GM12865 (cell line): ENCODE results near the gene BAHD1.

Experiments used
- DNase-seq: peaks from one replicate; pipeline ENCODE4 v3.0.0; 2010; ENCODE audit warnings: low read depth
- H3K4me3 ChIP-seq: 2 replicates; pipeline ENCODE4 v1.5.1; 2011; ENCODE audit warnings: mild to moderate bottlenecking, low read depth, low read length, control low read depth
- CTCF ChIP-seq: IDR thresholded peaks from 2 replicates; pipeline ENCODE4 v1.5.1; 2011; ENCODE audit warnings: low read length, control low read depth, low read depth, inconsistent platforms; ENCODE audit not compliant: insufficient read depth; ENCODE audit errors: missing control alignments

The BAHD1 gene

DNA sequence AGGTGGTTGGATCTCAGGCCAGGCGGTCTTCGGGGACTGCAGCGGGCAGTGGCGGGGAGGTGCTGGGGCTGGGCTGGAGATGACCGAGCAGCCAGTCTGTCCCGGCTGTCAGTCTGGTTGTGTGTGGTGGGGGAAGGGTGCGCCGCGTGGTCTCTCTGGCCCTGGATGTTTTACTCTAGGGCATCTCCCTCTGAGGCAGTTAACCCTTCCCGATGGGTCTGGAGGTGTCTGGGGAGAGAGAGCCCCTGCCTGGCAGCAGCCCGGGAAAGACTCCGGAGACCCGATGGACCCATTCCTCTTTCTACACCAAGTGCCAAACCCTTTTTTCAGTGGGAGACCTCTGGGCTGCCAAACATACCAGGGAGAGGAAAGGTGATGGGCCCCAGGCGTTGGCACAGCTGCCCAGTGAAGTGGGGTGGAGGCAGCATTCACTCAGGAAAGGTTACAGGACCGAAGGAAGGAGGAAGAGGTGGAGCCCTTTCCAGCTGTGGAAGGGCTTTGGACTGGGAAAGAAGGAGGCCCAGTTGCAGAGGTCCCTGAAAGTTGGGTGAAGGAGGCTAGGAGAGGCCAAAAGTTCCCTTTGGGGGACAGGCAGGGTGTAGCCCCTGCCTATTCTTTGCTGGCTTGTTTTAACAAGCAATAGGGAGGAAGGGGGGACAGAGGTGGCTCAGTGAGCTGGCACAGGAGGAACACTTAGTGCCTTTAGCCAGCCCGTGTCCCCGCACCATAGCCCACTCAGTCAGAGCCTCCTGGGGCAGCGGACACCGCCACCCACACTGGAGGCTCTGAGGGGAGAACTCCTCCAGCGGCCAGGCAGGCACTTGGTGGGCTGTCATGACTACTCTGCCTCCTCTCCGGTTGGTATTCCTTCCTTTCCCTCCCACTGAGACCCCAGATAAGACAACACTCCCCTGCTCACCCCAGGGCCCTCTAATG lies 2.7 kb upstream of the BAHD1 start:
- no peak overlapping the region for H3K4me3 ChIP-seq
- TF ChIP-seq CTCF = no peak
- no peak for DNase-seq

GRCh38 chr15:40438712-40439111 lies 2.0 kb upstream of the BAHD1 start:
- no peak for TF ChIP-seq CTCF
- no peak for DNase-seq
- no peak overlapping the region for H3K4me3 ChIP-seq

DNA sequence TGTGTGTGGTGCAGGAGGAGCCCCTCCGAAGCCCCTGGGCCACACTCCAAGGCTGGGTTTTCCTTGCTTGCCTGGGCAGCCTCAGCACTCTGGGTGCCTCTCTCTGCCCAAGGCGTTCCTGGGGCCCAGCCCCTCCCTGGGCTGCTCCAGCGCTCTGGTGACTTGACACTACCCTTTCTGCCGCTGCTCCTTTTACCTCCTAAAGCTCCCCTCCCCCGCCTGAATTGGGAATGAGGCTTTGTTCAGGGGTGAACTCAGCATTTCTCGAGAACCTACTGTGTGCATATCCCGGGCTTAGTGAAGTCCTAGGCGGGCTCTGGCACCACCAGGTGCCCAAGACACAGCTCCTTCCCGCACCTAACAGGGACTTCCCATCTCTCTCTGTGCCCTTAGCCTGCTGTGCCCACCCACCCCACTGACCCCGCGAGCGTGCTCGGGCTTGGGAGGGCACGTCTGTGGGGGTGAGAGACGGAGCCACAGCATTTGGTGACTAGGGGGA lies 1.2 kb upstream of the BAHD1 start:
- no peak for DNase-seq
- no peak for TF ChIP-seq CTCF
- peak overlapping the region; percentile 72 for H3K4me3 ChIP-seq

DNA sequence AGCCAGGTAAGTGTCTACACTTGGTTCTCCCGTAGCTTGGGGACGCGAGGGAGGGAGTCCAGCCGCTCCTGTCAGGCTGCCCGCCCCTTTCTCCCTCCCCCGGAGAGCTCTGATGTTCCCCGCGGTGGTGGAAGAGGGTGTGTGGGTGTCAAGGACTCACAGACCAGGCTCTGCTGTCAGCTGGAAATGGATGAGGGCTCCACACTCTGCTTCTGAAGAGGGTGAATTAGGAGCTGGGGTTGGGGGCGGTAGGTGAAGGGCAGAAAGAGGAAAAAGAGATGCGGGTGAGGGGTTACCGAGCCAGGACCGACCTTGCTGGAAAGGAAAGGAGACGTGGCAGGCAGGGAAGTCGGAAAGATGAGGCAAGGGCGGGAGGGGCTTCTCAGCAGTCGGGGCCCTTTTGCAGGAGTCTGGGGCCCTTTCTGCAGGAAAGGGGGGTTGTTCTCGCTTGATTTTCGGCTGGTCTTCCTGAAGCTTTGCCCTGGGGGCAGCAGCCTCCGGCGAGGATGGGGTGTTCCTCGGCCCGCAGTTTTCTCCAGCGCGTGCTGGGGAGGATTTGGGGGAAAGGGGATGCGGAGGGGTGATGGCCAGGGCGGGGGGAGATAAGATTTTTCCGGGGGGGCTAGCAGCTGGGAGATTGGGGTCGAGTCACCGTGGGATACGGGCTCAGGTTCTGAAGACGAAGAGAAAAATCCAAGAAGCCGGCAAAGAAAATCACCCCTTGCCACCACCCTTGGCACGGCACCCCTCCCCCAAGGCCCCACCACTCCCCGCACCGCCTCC lies 602 bp upstream of the BAHD1 start:
- peak; percentile 31 for DNase-seq
- H3K4me3 ChIP-seq = peak overlapping the region; percentile 72

DNA sequence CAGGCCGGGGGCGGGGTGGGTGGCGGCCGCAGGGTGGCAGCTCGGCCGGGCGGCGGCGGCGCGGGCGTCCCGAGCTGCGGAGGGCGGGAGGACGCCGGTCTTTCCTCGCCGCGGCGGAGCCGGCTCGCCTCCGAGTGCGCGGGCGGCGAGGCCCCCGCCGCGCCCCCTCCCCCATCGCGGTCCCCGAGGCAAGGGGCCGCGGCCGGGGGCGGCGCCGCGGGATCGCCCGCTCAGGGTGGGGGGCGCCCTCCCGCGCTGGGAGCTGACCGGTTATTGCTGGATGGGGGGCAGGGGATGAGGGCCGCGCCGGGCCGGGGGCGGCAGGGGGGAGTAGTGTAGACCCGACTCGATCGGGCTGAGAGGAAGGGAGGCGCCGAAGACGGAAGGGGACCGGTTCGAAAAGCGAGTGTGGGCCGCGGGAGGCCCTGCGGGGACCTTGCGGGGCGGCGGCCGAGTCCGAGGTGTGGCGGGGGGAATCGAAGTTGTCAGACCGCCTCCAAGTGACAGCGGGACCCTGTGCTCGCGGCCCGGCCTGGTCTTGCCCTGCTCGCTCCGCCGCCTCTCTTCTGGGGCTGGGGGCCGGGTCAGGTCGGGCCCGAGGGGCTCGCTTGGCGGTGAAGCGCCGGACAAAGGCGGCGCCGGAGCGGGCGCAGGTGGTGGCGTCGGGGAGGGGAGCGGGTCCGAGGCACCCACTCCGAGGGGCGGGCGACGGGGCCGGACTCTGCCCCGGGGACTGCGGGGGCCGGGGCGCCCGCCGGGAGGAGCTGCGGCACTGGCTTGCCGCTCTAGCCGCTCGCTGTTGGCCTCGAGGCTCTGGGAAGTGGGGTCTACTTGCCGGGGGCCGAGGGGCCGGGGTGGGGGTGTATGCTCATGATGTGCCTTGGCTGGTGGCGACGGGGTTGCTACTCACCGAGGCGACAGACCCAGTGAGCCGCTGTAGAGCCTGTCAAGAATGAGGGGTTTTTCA lies 1.1 kb downstream of the BAHD1 start:
- peak; percentile 13 for TF ChIP-seq CTCF
- peak overlapping the region; percentile 73 for H3K4me3 ChIP-seq
- DNase-seq = peak; percentile 31

More for the DNA sequence above, 602 bp upstream of the BAHD1 start:
- no peak for TF ChIP-seq CTCF

DNA sequence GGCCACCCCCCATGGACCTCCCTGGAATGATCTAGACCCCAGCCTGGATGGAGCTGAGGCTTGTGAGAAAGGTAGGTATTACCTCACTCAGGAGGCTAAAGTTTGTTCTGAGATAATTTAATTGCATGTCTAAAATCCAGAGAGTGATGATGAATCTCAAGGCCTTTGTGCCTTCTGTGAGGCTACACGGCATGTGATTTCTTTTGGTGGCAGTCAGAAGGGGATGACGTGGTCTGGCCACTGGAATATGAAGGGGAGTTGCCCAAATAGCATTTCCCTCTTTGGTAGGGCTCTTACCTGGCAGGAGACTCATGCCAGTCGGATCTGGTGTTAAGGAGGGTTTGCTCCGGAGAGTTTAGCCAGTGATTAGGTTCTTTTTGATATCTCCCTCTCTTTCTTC lies 2.5 kb downstream of the BAHD1 start:
- TF ChIP-seq CTCF = no peak
- no peak overlapping the region for H3K4me3 ChIP-seq
- no peak for DNase-seq
